Activated naive CD8-positive, alpha-beta T cell (primary cell): Measurements from ENCODE around the gene GALNT2.

Experiments
- H3K27ac Mint-ChIP-seq: one replicate; pipeline ENCODE4 v1.8.0; 2021; ENCODE audit warnings: mixed read lengths
- H3K27me3 Mint-ChIP-seq: one replicate; pipeline ENCODE4 v1.8.0; 2021; ENCODE audit warnings: mixed read lengths
- H3K36me3 Mint-ChIP-seq: one replicate; pipeline ENCODE4 v1.8.0; 2021; ENCODE audit warnings: mixed read lengths
- H3K4me1 Mint-ChIP-seq: one replicate; pipeline ENCODE4 v1.8.0; 2021; ENCODE audit warnings: low read depth, mixed read lengths
- H3K4me3 Mint-ChIP-seq: one replicate; pipeline ENCODE4 v1.8.0; 2021; ENCODE audit warnings: mild to moderate bottlenecking, mixed read lengths
- H3K9me3 Mint-ChIP-seq: one replicate; pipeline ENCODE4 v1.8.0; 2021; ENCODE audit warnings: low read depth, mixed read lengths

The GALNT2 gene

DNA sequence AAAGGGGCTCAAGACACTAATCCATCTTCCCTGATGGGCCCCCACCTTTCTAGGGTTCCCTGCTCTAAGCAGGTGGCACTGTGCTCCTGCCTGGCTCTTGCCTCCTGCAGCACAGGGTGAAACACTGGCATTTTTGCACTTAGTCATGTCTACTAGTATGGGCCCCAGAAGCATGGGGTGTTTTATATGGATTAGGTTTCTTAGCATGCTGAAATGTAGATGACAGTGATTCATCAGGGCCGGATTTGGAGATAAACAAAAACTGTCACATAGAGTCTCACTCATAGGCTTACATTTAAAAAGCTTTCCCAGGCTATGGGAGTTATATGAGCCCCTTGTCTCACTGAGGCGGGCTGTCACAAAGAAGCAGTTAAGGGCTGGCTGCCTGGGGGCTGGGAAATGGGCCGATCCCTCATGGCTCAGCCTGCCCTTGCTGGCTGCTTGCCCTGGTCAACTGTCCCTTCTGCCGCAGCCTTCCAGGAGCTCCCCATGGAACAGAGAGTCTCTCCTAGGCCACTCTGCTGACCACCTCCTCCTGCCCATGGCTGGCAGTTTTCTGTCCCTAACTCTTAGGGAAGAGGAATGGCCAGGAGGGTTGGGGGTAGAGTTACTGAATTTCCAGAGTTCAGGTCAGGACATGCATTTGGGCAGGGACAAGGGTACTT is 6.5 kb downstream of the GALNT2 start:
- H3K9me3 Mint-ChIP-seq = no peaks in the 10 kb centered on the region
- H3K4me1 Mint-ChIP-seq = peaks cover 66% of the 10 kb centered on the region
- H3K4me3 Mint-ChIP-seq = no peak overlapping the region
- H3K27ac Mint-ChIP-seq = peak overlapping the region; percentile 56
- peaks cover 7% of the 10 kb centered on the region for H3K36me3 Mint-ChIP-seq
- H3K27me3 Mint-ChIP-seq = no peaks in the 10 kb centered on the region

DNA sequence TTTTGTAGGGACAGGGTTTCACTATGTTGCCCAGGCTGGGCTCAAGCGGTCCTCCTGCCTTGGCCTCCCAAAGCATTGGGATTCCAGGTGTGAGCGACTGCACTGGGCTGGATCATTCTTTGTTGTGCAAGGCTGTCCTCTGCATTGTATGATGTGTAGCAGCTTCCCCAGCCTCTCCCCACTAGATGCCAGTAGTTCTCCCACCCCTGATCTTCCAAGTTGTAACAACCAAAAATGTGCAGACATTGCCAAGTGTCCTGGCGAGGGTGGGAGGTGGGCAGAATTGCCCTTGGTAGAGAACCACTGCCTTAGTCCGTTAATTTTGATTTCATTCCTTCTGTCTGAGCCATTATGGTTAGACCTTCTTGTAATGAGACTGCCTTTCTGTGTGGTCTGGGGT is 7.2 kb downstream of the GALNT2 start:
- Mint-ChIP-seq H3K4me3 (no peak overlapping the region), H3K27ac (no peak overlapping the region), H3K36me3 (peaks cover 7% of the 10 kb centered on the region), H3K4me1 (peaks cover 58% of the 10 kb centered on the region), H3K27me3 (no peaks in the 10 kb centered on the region), H3K9me3 (no peaks in the 10 kb centered on the region)

DNA sequence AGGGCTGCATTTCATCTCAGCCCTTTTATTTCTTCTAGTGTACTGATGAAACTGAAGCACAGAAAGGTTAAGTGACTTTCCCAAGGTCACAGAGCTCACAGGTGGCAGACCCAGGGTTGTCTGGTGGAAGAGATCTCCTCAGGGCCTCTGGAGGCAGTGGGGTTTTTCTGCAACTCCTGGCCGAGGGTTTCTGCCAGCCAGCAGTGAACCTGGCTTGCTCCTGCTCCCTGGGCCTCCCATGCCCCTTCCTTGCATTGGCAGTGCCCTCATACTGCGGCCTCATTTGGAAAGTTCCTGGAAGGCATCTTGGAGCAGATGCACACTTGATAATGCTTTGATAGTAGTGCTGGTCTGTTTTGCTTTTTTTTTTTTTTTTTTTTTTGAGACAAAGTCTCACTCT is 7.7 kb downstream of the GALNT2 start:
- H3K36me3 Mint-ChIP-seq = peaks cover 7% of the 10 kb centered on the region
- H3K27me3 Mint-ChIP-seq = no peaks in the 10 kb centered on the region
- H3K4me3 Mint-ChIP-seq = no peak overlapping the region
- H3K4me1 Mint-ChIP-seq = peaks cover 53% of the 10 kb centered on the region
- H3K9me3 Mint-ChIP-seq = no peaks in the 10 kb centered on the region
- H3K27ac Mint-ChIP-seq = no peak overlapping the region

- no peaks in the 10 kb centered on the region for H3K9me3 Mint-ChIP-seq
- H3K27ac Mint-ChIP-seq = peak overlapping the region; percentile 68
- no peak overlapping the region for H3K4me3 Mint-ChIP-seq
- peaks cover 7% of the 10 kb centered on the region for H3K36me3 Mint-ChIP-seq
- peaks cover 45% of the 10 kb centered on the region for H3K4me1 Mint-ChIP-seq
- no peaks in the 10 kb centered on the region for H3K27me3 Mint-ChIP-seq
Measured at GRCh38 chr1:230076121-230076520, 9.1 kb downstream of the GALNT2 start.

DNA sequence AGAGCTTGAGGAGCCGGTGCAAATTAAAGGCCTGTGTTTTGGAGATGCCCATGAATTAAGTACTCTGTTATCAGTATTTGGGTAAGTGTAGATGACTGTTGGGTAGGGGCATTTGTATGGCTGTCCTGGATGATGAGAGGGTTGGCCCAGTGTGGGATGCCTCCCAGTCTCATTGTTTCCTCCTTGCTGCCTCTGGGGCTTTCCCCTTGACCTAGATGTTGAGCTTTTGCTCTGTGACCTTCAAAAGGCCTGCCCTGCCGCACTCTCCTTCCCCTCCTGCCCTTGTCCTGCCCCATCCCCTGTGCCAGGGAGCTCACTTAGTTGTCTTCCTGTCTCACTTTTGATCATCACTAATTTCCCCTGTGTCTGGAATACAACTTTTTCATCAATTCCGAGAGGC is 10.0 kb downstream of the GALNT2 start:
- Mint-ChIP-seq H3K4me1 (peaks cover 48% of the 10 kb centered on the region), H3K4me3 (peak overlapping the region; percentile 12), H3K9me3 (no peaks in the 10 kb centered on the region), H3K27ac (peak overlapping the region; percentile 89), H3K36me3 (peaks cover 7% of the 10 kb centered on the region), H3K27me3 (no peaks in the 10 kb centered on the region)

- no peaks in the 10 kb centered on the region for H3K27me3 Mint-ChIP-seq
- peak overlapping the region; percentile 12 for H3K4me3 Mint-ChIP-seq
- peaks cover 2% of the 10 kb centered on the region for H3K9me3 Mint-ChIP-seq
- H3K36me3 Mint-ChIP-seq = peaks cover 7% of the 10 kb centered on the region
- H3K4me1 Mint-ChIP-seq = peaks cover 50% of the 10 kb centered on the region
- peak overlapping the region; percentile 89 for H3K27ac Mint-ChIP-seq
Measured at GRCh38 chr1:230077436-230078213, 10.6 kb downstream of the GALNT2 start.

DNA sequence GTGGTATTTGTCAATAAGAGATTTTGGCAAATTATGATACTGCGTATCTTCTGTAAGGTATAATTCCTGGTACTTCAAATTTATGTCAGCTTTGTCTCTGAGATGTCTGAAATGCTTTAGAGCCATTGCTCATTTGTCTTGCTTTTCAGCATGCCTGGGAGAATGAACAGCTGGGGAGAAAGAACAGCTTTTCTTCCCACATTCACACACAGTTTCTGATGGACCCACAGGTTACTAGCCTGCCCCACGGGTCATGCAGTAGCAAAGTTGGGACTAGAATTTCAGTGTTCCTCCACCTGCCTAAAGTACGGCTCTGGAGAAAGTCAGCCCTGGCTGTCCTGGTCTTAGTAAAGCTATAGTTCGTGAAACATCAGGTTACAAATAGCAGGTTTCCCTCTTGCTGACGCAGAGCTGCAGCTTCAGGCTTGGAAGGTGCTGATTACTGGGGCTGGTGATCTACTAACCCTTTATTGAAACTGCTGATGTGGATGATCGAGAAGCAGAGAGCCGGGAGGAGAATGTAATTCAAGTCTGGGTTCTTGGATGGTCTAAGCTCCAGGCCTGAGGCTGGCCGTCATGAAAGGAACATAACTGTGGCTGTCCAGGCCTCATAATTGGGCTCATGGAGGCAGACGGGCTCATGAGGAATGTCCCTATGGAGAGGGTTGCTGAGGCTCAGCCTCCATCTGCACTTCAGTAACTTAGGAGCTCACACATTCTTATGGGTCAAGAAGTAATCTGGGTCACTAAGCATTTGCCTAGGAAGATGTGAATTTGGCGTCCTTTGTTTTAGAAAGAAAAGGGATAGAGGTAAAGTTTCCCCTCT is 12.4 kb downstream of the GALNT2 start:
- Mint-ChIP-seq H3K27ac (no peak overlapping the region), H3K4me1 (peaks cover 51% of the 10 kb centered on the region), H3K36me3 (peaks cover 7% of the 10 kb centered on the region), H3K9me3 (peaks cover 4% of the 10 kb centered on the region), H3K4me3 (no peak overlapping the region), H3K27me3 (no peaks in the 10 kb centered on the region)

DNA sequence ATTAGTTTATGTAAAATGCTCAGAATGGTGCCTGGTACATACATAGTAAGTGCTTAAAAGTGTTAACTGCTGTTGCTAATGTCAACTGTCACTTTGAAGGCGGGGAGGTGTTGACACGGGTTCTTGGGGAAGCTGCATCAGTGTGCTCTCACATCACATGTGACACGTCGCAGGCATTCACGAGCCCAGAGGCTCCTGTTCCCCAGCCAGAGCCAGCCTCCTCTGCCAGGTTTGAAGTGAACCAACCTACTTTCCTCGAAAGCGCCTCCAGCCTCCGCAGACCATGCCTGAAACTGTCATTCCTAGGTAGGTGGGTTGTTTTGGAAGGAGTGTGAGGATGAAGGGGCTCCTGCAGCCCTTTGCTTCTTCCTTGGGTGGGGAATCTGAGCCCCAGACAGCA is 13.8 kb downstream of the GALNT2 start:
- Mint-ChIP-seq H3K9me3 (peaks cover 4% of the 10 kb centered on the region), H3K36me3 (peaks cover 7% of the 10 kb centered on the region), H3K27ac (no peak overlapping the region)

GRCh38 chr1:230081751-230082150 is 14.7 kb downstream of the GALNT2 start:
- Mint-ChIP-seq H3K27me3 (no peaks in the 10 kb centered on the region), H3K36me3 (peaks cover 3% of the 10 kb centered on the region), H3K4me1 (peaks cover 56% of the 10 kb centered on the region), H3K27ac (peak overlapping the region; percentile 94), H3K9me3 (peaks cover 4% of the 10 kb centered on the region), H3K4me3 (no peak overlapping the region)

More for the DNA sequence above, 13.8 kb downstream of the GALNT2 start:
- Mint-ChIP-seq H3K4me3 (no peak overlapping the region), H3K27me3 (no peaks in the 10 kb centered on the region), H3K4me1 (peaks cover 58% of the 10 kb centered on the region)

DNA sequence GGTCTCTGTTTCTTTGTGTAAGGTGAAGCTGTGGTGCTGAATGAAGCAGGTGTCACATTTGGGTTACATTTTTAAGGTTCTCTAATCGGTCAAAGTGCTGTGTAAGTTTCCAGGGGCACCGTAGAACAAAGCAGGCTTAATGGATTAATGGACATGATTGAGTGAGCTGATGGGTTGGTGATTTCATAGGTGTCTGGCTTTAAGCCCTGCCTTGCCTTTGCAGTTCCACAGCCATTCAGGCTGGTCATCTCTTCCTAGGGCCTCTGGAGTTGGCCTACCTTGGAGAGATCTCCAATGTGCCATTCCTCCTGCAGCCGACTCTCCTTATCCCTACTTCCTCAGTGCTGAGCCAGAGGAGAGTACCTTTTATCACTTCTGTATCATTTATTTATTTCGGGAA is 15.2 kb downstream of the GALNT2 start:
- Mint-ChIP-seq H3K27ac (peak overlapping the region; percentile 94), H3K4me3 (no peak overlapping the region), H3K27me3 (no peaks in the 10 kb centered on the region), H3K9me3 (peaks cover 4% of the 10 kb centered on the region), H3K4me1 (peaks cover 56% of the 10 kb centered on the region), H3K36me3 (peaks cover 2% of the 10 kb centered on the region)

DNA sequence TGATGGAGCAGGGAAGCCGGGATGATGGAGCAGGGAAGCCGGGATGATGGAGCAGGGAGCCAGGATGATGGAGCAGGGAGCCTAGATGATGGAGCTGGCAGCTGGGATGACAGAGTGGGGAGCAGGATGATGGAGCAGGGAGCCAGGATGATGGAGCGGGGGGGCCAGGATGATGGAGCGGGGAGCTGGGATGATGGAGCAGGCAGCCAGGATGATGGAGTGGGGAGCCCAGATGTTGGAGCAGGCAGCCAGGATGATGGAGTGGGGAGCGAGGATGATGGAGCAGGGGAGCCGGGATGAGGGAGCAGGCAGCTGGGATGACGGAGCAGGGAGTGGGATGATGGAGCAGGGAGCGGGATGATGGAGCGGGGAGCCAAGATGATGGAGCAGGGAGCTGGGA is 16.0 kb downstream of the GALNT2 start:
- Mint-ChIP-seq H3K36me3 (no peaks in the 10 kb centered on the region), H3K27ac (peak overlapping the region; percentile 94), H3K27me3 (no peaks in the 10 kb centered on the region), H3K9me3 (peaks cover 4% of the 10 kb centered on the region), H3K4me3 (peak overlapping the region; percentile 55), H3K4me1 (peaks cover 58% of the 10 kb centered on the region)

DNA sequence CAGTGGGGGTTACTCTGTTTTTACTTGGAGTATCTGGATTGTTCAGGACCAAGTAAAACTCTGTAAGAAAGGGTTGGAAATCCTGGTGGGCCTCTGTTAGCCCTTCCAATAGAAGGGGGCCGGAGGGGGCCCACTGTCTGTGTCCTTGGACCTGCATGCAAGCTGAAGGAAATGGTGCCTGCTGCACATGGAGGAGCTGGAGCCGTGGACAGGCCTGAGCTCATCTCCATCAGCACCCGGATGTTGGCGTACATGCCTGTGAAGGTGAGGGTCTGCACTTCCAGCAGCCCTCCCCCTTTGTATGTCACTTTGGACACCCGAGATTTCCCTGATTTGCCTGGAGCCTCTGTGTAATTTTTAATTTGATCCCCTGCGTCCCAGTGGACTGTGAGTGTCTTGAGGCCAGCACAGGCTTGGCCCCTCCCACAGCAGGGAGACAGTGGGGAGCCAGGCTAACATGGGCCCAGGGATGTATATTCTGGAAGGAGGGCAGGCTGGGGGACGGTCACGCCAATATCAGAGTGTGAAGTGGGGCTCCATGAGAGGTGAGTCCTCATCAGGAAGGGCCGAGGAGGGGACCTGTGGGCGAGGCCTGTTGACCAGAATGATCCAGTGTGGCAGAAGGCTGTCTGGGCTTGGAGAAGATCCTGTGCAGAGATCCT is 16.8 kb downstream of the GALNT2 start:
- H3K27me3 Mint-ChIP-seq = no peaks in the 10 kb centered on the region
- H3K9me3 Mint-ChIP-seq = peaks cover 4% of the 10 kb centered on the region
- peaks cover 62% of the 10 kb centered on the region for H3K4me1 Mint-ChIP-seq
- H3K27ac Mint-ChIP-seq = peak overlapping the region; percentile 94
- no peaks in the 10 kb centered on the region for H3K36me3 Mint-ChIP-seq
- H3K4me3 Mint-ChIP-seq = peak overlapping the region; percentile 57

- peaks cover 65% of the 10 kb centered on the region for H3K4me1 Mint-ChIP-seq
- H3K4me3 Mint-ChIP-seq = peak overlapping the region; percentile 57
- peaks cover 4% of the 10 kb centered on the region for H3K9me3 Mint-ChIP-seq
- peaks cover 2% of the 10 kb centered on the region for H3K36me3 Mint-ChIP-seq
- no peaks in the 10 kb centered on the region for H3K27me3 Mint-ChIP-seq
- H3K27ac Mint-ChIP-seq = peak overlapping the region; percentile 94
Measured at GRCh38 chr1:230084408-230085177, 17.6 kb downstream of the GALNT2 start.

DNA sequence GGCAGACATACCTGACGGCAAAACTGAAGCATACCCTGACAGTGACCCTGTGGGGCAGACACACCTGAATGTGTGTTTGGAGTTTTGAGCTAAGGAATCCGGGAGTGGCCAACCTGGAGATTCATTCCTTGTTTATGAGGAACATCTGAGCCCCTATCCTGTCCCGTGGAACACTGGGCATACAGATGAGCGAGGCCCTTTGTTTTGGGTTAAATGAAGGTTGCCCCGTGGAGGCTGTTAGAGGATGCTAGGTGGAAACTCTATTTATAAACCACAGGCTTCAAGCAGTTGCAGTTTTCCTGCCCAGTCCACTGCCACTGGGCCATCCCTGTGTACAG is 18.1 kb downstream of the GALNT2 start:
- peaks cover 4% of the 10 kb centered on the region for H3K9me3 Mint-ChIP-seq
- H3K27me3 Mint-ChIP-seq = no peaks in the 10 kb centered on the region
- H3K27ac Mint-ChIP-seq = peak overlapping the region; percentile 94
- H3K4me1 Mint-ChIP-seq = peaks cover 65% of the 10 kb centered on the region
- peaks cover 6% of the 10 kb centered on the region for H3K36me3 Mint-ChIP-seq
- no peak overlapping the region for H3K4me3 Mint-ChIP-seq
